HFFc6 (cell line): Measurements from ENCODE around the gene ELF1. TPM values are rescaled to one million over a fixed set of nuclear protein-coding genes. Genes with fewer than 3 reads are reported as not detected.
"Not testable (repeated sequence)": the region's sequence is repeated elsewhere in the genome, so short reads cannot be mapped to it uniquely, and the experiment has no call there.

Experiments
- DNase-seq: peaks from one replicate; pipeline ENCODE4 v3.0.0-alpha.2; 2018
- H3K27ac Mint-ChIP-seq: 2 replicates; pipeline ENCODE4 v1.8.0; 2020; ENCODE audit warnings: mild to moderate bottlenecking, mixed read lengths
- H3K27me3 Mint-ChIP-seq: 2 replicates; pipeline ENCODE4 v1.8.0; 2021; ENCODE audit warnings: mild to moderate bottlenecking, moderate library complexity, mixed read lengths; ENCODE audit not compliant: insufficient read depth
- H3K36me3 Mint-ChIP-seq: 2 replicates; pipeline ENCODE4 v1.8.0; 2021; ENCODE audit warnings: low read depth, mixed read lengths
- H3K4me1 Mint-ChIP-seq: 2 replicates; pipeline ENCODE4 v1.8.0; 2020; ENCODE audit warnings: low read depth, mixed read lengths
- H3K4me3 Mint-ChIP-seq: 2 replicates; pipeline ENCODE4 v1.8.0; 2020; ENCODE audit warnings: mild to moderate bottlenecking, moderate library complexity, mixed read lengths
- H3K9me3 Mint-ChIP-seq: 2 replicates; pipeline ENCODE4 v1.8.0; 2020; ENCODE audit warnings: mild to moderate bottlenecking, mixed read lengths
- CTCF ChIP-seq: fragments of 200-600 bp; sonication (generic); IDR thresholded peaks from 2 replicates; pipeline ENCODE4 v1.5.0; 2021; ENCODE audit warnings: antibody characterized with exemption, mild to moderate bottlenecking
- total RNA-seq, 6 experiments: library from RNA; stranded (reverse); fragmentation: NEBNext Ultra II Directional; extraction: Animal tissue kit (Norgen Biotek cat#: 25700); gene quantifications; 2 replicates in 1 of 6; 3 replicates in 5 of 6; pipeline ENCODE4 v1.2.3, GENCODE V29; 2021

The ELF1 gene
- total RNA-seq, 6 experiments from 2014 or later, result 25.5 to 37.7 (median 33.4) TPM

- no peak overlapping the region for H3K27ac Mint-ChIP-seq
- H3K9me3 Mint-ChIP-seq, result peaks cover 10% of the 10 kb centered on the region; the same call in 1 of the 2 replicates
- H3K4me1 Mint-ChIP-seq, result no peaks in the 10 kb centered on the region
- no peak for DNase-seq
- H3K36me3 Mint-ChIP-seq, result peaks cover 6% of the 10 kb centered on the region; the same call in 1 of the 2 replicates
- no peak overlapping the region for H3K4me3 Mint-ChIP-seq
- no peaks in the 10 kb centered on the region; the same call in 1 of the 2 replicates for H3K27me3 Mint-ChIP-seq
- TF ChIP-seq CTCF, result no peak
Observed at GRCh38 chr13:40895227-40896184, 123.6 kb downstream of the ELF1 start.

- not testable (repeated sequence) for H3K27ac Mint-ChIP-seq, DNase-seq, H3K4me3 Mint-ChIP-seq, H3K27me3 Mint-ChIP-seq, H3K9me3 Mint-ChIP-seq, H3K4me1 Mint-ChIP-seq
- peaks cover 11% of the 10 kb centered on the region; the same call in 1 of the 2 replicates for H3K36me3 Mint-ChIP-seq
Observed at GRCh38 chr13:40893573-40893972, 125.5 kb downstream of the ELF1 start.

GRCh38 chr13:40886017-40886416 is 133.1 kb downstream of the ELF1 start:
- no peak for TF ChIP-seq CTCF
- Mint-ChIP-seq H3K4me3 (no peak overlapping the region), H3K27me3 (no peaks in the 10 kb centered on the region), H3K27ac (no peak overlapping the region), H3K36me3 (peaks cover 9% of the 10 kb centered on the region; the same call in 1 of the 2 replicates), H3K4me1 (peaks cover 9% of the 10 kb centered on the region), H3K9me3 (no peaks in the 10 kb centered on the region)
- no peak for DNase-seq

GRCh38 chr13:40884175-40884574 is 134.9 kb downstream of the ELF1 start:
- not testable (repeated sequence) for H3K27me3 Mint-ChIP-seq, H3K4me1 Mint-ChIP-seq, H3K4me3 Mint-ChIP-seq, H3K27ac Mint-ChIP-seq, DNase-seq, H3K36me3 Mint-ChIP-seq, H3K9me3 Mint-ChIP-seq

Other genes starting within 250 kb of the ELF1 start
- gene MRPS31, start 248.1 kb downstream of the ELF1 start, total RNA-seq, result 10 to 100 TPM; 13.9 to 16.5 (median 15.5) TPM
- 10 to 100 TPM; 10.7 to 13.7 (median 12.1) TPM for gene SLC25A15, start 229.7 kb downstream of the ELF1 start, total RNA-seq
- 10 to 100 TPM; 12.0 to 16.2 (median 14.6) TPM for gene WBP4, start 42.2 kb upstream of the ELF1 start, total RNA-seq
- 10 to 100 TPM; 10.8 to 13.0 (median 11.4) TPM for gene KBTBD6, start 113.5 kb upstream of the ELF1 start, total RNA-seq
- 1 to 10 TPM; 4.6 to 6.0 (median 5.3) TPM for gene KBTBD7, start 175.3 kb upstream of the ELF1 start, total RNA-seq
- gene MTRF1, start 244.3 kb upstream of the ELF1 start, total RNA-seq, result 10 to 100 TPM in 3 of 6 experiments, 1 to 10 TPM in 3; 6.7 to 10.9 (median 9.3) TPM